ENCODE data around the gene IP6K3.

DNA sequence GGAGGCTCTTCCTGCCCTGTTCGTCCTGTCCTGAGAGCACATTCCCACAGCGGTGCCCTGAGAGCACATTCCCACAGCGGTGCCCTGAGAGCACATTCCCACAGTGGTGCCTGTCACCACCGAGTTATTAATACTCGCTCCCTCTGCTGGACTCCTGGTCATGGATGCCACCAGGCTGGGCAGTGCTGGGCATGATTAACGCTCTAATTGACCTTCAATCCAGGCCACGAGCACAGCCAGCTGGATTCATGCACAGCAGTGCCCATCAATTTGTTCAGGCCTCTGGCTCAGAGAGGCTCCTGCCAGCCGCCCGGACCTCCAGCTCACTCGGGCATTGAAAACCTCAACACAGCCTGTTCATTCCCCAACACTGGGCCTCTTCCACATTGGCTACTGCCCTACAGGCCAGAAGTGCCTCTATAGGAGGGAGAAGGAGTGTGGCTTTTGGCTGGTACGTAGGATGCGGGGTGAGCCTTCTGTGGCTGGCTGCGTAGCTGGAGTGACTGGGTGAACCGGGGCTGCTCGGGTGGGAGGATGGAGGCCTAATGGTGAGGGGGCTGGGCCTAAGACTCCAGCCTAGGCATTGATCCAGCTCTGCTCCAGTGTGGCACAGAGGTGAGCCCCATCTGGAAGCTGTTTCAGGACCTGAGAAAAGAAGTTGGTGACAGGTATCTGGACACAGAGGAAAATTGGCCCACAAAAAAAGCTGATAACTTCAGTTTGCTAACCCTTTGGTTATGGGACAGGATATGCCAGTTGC lies 9.3 kb downstream of the IP6K3 start:
- TF ChIP-seq, protein P1, sequence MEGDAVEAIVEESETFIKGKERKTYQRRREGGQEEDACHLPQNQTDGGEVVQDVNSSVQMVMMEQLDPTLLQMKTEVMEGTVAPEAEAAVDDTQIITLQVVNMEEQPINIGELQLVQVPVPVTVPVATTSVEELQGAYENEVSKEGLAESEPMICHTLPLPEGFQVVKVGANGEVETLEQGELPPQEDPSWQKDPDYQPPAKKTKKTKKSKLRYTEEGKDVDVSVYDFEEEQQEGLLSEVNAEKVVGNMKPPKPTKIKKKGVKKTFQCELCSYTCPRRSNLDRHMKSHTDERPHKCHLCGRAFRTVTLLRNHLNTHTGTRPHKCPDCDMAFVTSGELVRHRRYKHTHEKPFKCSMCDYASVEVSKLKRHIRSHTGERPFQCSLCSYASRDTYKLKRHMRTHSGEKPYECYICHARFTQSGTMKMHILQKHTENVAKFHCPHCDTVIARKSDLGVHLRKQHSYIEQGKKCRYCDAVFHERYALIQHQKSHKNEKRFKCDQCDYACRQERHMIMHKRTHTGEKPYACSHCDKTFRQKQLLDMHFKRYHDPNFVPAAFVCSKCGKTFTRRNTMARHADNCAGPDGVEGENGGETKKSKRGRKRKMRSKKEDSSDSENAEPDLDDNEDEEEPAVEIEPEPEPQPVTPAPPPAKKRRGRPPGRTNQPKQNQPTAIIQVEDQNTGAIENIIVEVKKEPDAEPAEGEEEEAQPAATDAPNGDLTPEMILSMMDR (conservative IDR thresholded peaks at IDR 0.05; ENCODE audit: low read depth, low read length), result no peak
- TF ChIP-seq EZH2 (IDR thresholded peaks at IDR 0.05; ENCODE audit: borderline replicate concordance, low read depth, low read length, poor library complexity, severe bottlenecking), result no peak
